Stomach (tissue), 9 donors: ENCODE measurements around the gene GPI. TPM values are rescaled to one million over a fixed set of nuclear protein-coding genes. Genes with fewer than 3 reads are reported as not detected.

Experiments used
- DNase-seq, 2 donors: peaks; one replicate each; pipeline versions ENCODE4 v3.0.0 to v3.0.0-alpha.2; 2013 to 2019
- H3K27ac ChIP-seq, 5 donors: fragments of 200-600 bp in 4 of 5; sonication (generic) in 4 of 5; one replicate each; pipeline ENCODE4 v1.5.1; 2013 to 2019; ENCODE audit warnings: mild to moderate bottlenecking in 1 of 5, moderate library complexity in 1 of 5
- H3K27me3 ChIP-seq, 3 donors: fragments of 200-600 bp; sonication (generic); one replicate each; pipeline ENCODE4 v1.5.1; 2017 to 2019; ENCODE audit warnings: mixed run types in 1 of 3
- H3K36me3 ChIP-seq, 4 donors: fragments of 200-600 bp; sonication (generic); 1 replicate in 3 of 4; 2 replicates in 1 of 4; pipeline ENCODE4 v1.5.1; 2016 to 2019
- H3K4me1 ChIP-seq, 4 donors: fragments of 200-600 bp; sonication (generic); one replicate each; pipeline ENCODE4 v1.5.1; 2016 to 2019
- H3K4me3 ChIP-seq, 4 donors: fragments of 200-600 bp; sonication (generic) in 3 of 4; one replicate each; pipeline ENCODE4 v1.5.1; 2016 to 2019; ENCODE audit warnings: mild to moderate bottlenecking in 1 of 4
- H3K9me3 ChIP-seq, 4 donors: fragments of 200-600 bp; sonication (generic); one replicate each; pipeline ENCODE4 v1.5.1; 2016 to 2019
- CTCF ChIP-seq, 7 experiments: fragments of 450-650 bp in 4 of 7; fragments of 200-600 bp in 3 of 7; sonication (generic) in 3 of 7; IDR thresholded peaks; one replicate each; pipeline ENCODE4 v1.5.1; 2016 to 2019; ENCODE audit warnings: antibody characterized with exemption in 7 of 7, control low read depth in 2 of 7, mild to moderate bottlenecking in 1 of 7
- EP300 ChIP-seq: sonication (generic); formaldehyde crosslinking; IDR thresholded peaks from one replicate; pipeline ENCODE4 v1.6.1; 2017; ENCODE audit warnings: antibody characterized with exemption
- POLR2A ChIP-seq, 4 donors: fragments of 450-650 bp; IDR thresholded peaks; one replicate each; pipeline ENCODE4 v1.6.1; 2016; ENCODE audit warnings: antibody characterized with exemption in 4 of 4, control low read depth in 2 of 4, mild to moderate bottlenecking in 1 of 4, moderate library complexity in 1 of 4
- POLR2AphosphoS5 ChIP-seq, 3 donors: sonication (generic); formaldehyde crosslinking; IDR thresholded peaks; one replicate each; pipeline ENCODE4 v1.6.1; 2016; ENCODE audit warnings: antibody characterized with exemption in 3 of 3
- WGBS, 5 donors: extraction: QIAGEN DNeasy Blood & Tissue Kit in 3 of 5; methylation state at CpG; one replicate each; pipeline versions ENCODE4 v1.1.5 to v1.1.7; 2013 to 2018; 5-methylcytosine and 5-hydroxymethylcytosine counted together
- intact Hi-C: fragments of 100-400 bp; cut with DNase I; formaldehyde crosslinking; loops from one replicate; pipeline ENCODE4 v1.15.1; 2023; ENCODE audit warnings: low total_unique reads
- polyA plus RNA-seq, 3 donors: library from polyadenylated mRNA; stranded (reverse); fragments of 200-250 nt; gene quantifications; one replicate each; pipeline ENCODE4 v1.2.3, GENCODE V29; 2013
- total RNA-seq, 5 donors: library from RNA; depleted of rRNA; stranded (reverse); fragments of >200 nt; gene quantifications; one replicate each; pipeline versions ENCODE4 v1.1.0 to v1.2.3, GENCODE V29; 2014 to 2016
- donor health status: healthy with polysubstance abuse.
- donor health status: Bipolar disorder and iron deficiency.
- donor health status: healthy.

The GPI gene
- total and polyA plus RNA-seq, 8 donors: 66.1 to 306 (median 98.3) TPM

DNA sequence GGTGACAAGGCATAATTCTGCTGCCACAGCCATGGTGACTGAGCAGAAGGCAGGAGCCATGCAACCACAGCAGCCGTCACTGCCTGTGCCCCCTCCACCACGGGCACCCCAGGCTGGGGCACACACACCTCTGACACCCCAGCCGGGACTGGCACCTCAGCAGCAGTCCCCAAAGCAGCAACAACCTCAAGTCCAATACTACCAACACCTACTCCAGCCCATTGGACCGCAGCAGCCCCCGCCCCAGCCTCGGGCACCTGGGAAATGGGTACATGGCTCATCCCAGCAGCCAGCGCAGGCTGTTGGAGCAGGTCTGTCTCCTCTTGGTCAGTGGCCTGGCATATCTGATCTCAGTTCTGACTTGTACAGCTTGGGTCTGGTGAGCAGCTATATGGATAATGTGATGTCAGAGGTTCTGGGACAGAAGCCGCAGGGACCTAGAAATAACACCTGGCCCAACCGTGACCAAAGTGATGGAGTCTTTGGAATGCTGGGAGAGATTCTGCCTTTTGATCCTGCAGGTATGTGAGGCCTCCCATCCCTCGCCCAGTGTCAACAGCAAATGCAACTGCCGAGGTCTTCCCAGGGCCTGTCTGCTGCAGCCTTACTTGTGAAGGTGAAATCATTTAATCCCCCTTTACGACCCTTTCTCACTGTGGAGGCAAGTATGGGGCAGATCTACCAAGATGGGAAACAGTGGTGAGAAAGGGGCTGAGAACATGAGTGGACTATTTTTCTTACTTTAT, 22.9 kb upstream of the GPI start:
- TF ChIP-seq POLR2A (IDR thresholded peaks at IDR 0.05): no peak
- TF ChIP-seq POLR2AphosphoS5 (IDR thresholded peaks at IDR 0.05): no peak
- TF ChIP-seq CTCF (IDR thresholded peaks at IDR 0.05): no peak
- TF ChIP-seq EP300: no peak
- intact Hi-C loops: loop anchor here (10.0 kb wide), 1 partner anchor 117 kb away; no protein-coding TSS in a partner anchor
- WGBS, 5 donors: 88 to 95% (median 94%) methylated on average over 12 of the region's 12 CpGs
- peaks cover 32 to 91% (median 80%) of the 10 kb centered on the region in 4 donors for H3K36me3 ChIP-seq
- H3K9me3 ChIP-seq: no peaks in the 10 kb centered on the region
- no peaks in the 10 kb centered on the region for H3K4me1 ChIP-seq
- H3K27ac ChIP-seq: no peak overlapping the region
- no peaks in the 10 kb centered on the region for H3K27me3 ChIP-seq
- no peak overlapping the region for H3K4me3 ChIP-seq
- DNase-seq: no peak

- Histone ChIP-seq H3K36me3 (peaks cover 32 to 92% (median 84%) of the 10 kb centered on the region in 4 donors), H3K4me1 (no peaks in the 10 kb centered on the region), H3K27me3 (no peaks in the 10 kb centered on the region), H3K4me3 (no peak overlapping the region), H3K9me3 (no peaks in the 10 kb centered on the region), H3K27ac (no peak overlapping the region)
- WGBS, 5 donors: 78 to 92% (median 81%) methylated on average over 2 of the region's 2 CpGs
- no peak for TF ChIP-seq POLR2AphosphoS5 (IDR thresholded peaks at IDR 0.05)
- no peak for TF ChIP-seq CTCF (IDR thresholded peaks at IDR 0.05)
- intact Hi-C loops: loop anchor here (10.0 kb wide), 1 partner anchor 119 kb away; no protein-coding TSS in a partner anchor
- no peak for DNase-seq
These were observed 21.2 kb upstream of the GPI start for GRCh38 chr19:34343751-34344150.

DNA sequence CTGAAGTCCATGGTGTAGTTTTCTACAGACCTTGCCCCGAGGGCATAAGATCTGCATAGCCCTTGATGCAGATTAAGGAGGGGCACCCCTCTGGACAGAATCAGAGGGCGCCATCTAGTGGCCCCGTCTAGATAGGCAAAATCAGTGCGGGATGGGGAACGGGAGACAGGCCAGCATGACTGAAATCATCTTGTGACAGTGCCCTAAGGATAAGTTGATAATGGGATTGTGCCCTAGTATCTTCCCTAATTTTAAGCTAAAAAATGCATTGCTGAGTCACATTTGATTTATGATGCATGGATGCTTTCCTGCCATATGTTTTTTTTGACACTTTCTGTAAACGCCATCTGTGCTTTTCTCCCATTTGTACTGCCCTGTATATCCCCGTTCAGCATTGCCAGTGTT, 19.0 kb upstream of the GPI start:
- intact Hi-C loops: loop anchor here (10.0 kb wide), 1 partner anchor 121 kb away; no protein-coding TSS in a partner anchor
- H3K27me3 ChIP-seq: no peaks in the 10 kb centered on the region
- peaks cover 0 to 12% (median 2%) of the 10 kb centered on the region in 4 donors for H3K4me1 ChIP-seq
- peak; percentile 64 to 69 for DNase-seq
- no peak for TF ChIP-seq EP300
- no peak for TF ChIP-seq POLR2A (IDR thresholded peaks at IDR 0.05)
- no peak for TF ChIP-seq POLR2AphosphoS5 (IDR thresholded peaks at IDR 0.05)
- TF ChIP-seq CTCF (IDR thresholded peaks at IDR 0.05): peak in 5 of 7 experiments; percentile 27 to 72 (median 50)
- H3K4me3 ChIP-seq: no peak overlapping the region
- H3K27ac ChIP-seq: no peak overlapping the region
- 37 to 46% (median 42%) methylated on average over 7 of the region's 7 CpGs for WGBS, 5 donors
- no peaks in the 10 kb centered on the region for H3K9me3 ChIP-seq
- H3K36me3 ChIP-seq: peaks cover 26 to 88% (median 80%) of the 10 kb centered on the region in 4 donors

GRCh38 chr19:34347561-34348165, 17.3 kb upstream of the GPI start:
- peaks cover 0 to 19% (median 10%) of the 10 kb centered on the region in 4 donors for H3K4me1 ChIP-seq
- peaks cover 14 to 88% (median 79%) of the 10 kb centered on the region in 4 donors for H3K36me3 ChIP-seq
- no peaks in the 10 kb centered on the region for H3K9me3 ChIP-seq
- WGBS, 5 donors: 77 to 96% (median 95%) methylated on average over 7 to 19 of the region's 19 CpGs
- intact Hi-C loops: loop anchor here (10.0 kb wide), 1 partner anchor 123 kb away; no protein-coding TSS in a partner anchor
- no peak for DNase-seq
- H3K4me3 ChIP-seq: no peak overlapping the region
- no peaks in the 10 kb centered on the region for H3K27me3 ChIP-seq
- TF ChIP-seq POLR2AphosphoS5 (IDR thresholded peaks at IDR 0.05) (no peak), CTCF (IDR thresholded peaks at IDR 0.05) (no peak), POLR2A (IDR thresholded peaks at IDR 0.05) (no peak), EP300 (no peak)
- H3K27ac ChIP-seq: no peak overlapping the region
